ENCODE results near the gene RRP36. TPM values are rescaled to one million over a fixed set of nuclear protein-coding genes. Genes with fewer than 3 reads are reported as not detected.
"Not testable (repeated sequence)": the region's sequence is repeated elsewhere in the genome, so short reads cannot be mapped to it uniquely, and the experiment has no call there.

RRP36 gene
- polyA plus RNA-seq, 1 of the 3 experiments (the other 2 are of a cell fraction), result 60.5 TPM

GRCh38 chr6:43040542-43041257 lies 19.3 kb downstream of the RRP36 start (continued):
- TF ChIP-seq SMC3 (IDR thresholded peaks at IDR 0.05; ENCODE audit: low read depth, low read length) (no peak), FOSL2 (IDR thresholded peaks at IDR 0.05; ENCODE audit: borderline replicate concordance, low read depth) (no peak), RXRA (IDR thresholded peaks at IDR 0.05; ENCODE audit: borderline replicate concordance, low read depth) (no peak), MAX (IDR thresholded peaks at IDR 0.05; ENCODE audit: low read depth) (no peak)

GRCh38 chr6:43041475-43041874 lies 20.1 kb downstream of the RRP36 start:
- POLR2A ChIA-PET; H3K4me3 ChIP-seq (ENCODE audit: low read depth in 2 of 2, low read length in 1 of 2); H3K79me2 ChIP-seq (ENCODE audit: insufficient read depth); H3K9me3 ChIP-seq; H3K27me3 ChIP-seq (ENCODE audit: insufficient read depth); H3K9ac ChIP-seq; H3K9me2 ChIP-seq; H3K4me1 ChIP-seq (ENCODE audit: control insufficient read depth in 1 of 2, insufficient read depth in 2 of 2, low read depth in 1 of 2, low read length in 1 of 2); CTCF ChIA-PET; H3K4me2 ChIP-seq; H3K27ac ChIP-seq (ENCODE audit: low read depth in 2 of 2, low read length in 1 of 2); H2AFZ ChIP-seq (ENCODE audit: low read depth); H4K20me1 ChIP-seq (ENCODE audit: insufficient read depth); H3F3A ChIP-seq (replicated peaks; ENCODE audit: insufficient read depth); DNase-seq: not testable (repeated sequence)
- 90% methylated on average over 8 of the region's 8 CpGs for WGBS (ENCODE audit: low lambda C conversion rate)
- H3K36me3 ChIP-seq (replicated peaks in 1 of 2; ENCODE audit: control insufficient read depth in 1 of 2, insufficient read depth in 2 of 2, low read length in 1 of 2), result peaks cover 20 to 75% of the 10 kb centered on the region in 2 experiments

GRCh38 chr6:43043310-43043709 lies 21.9 kb downstream of the RRP36 start:
- no peak overlapping the region for H3K27ac ChIP-seq (ENCODE audit: low read depth in 2 of 2, low read length in 1 of 2)
- ChIA-PET POLR2A (no interaction called here), CTCF (no interaction called here)
- DNase-seq, result no peak
- no peaks in the 10 kb centered on the region for H3K79me2 ChIP-seq (ENCODE audit: insufficient read depth)
- no peaks in the 10 kb centered on the region for H4K20me1 ChIP-seq (ENCODE audit: insufficient read depth)
- TF ChIP-seq GABPA (IDR thresholded peaks at IDR 0.05; ENCODE audit: low read depth) (no peak), USF1 (IDR thresholded peaks at IDR 0.05; ENCODE audit: borderline replicate concordance, low read depth) (no peak), EZH2phosphoT487 (IDR thresholded peaks at IDR 0.05; ENCODE audit: borderline replicate concordance, low read depth) (no peak), TCF12 (IDR thresholded peaks at IDR 0.05) (no peak), TAF1 (IDR thresholded peaks at IDR 0.05; ENCODE audit: borderline replicate concordance, low read depth, low read length) (no peak)
- H2AFZ ChIP-seq (ENCODE audit: low read depth), result no peak overlapping the region
- H3K9me3 ChIP-seq, result no peaks in the 10 kb centered on the region
- H3K9me2 ChIP-seq, result no peaks in the 10 kb centered on the region
- peaks cover 19 to 75% of the 10 kb centered on the region in 2 experiments for H3K36me3 ChIP-seq (replicated peaks in 1 of 2; ENCODE audit: control insufficient read depth in 1 of 2, insufficient read depth in 2 of 2, low read length in 1 of 2)
- no peaks in the 10 kb centered on the region for H3F3A ChIP-seq (replicated peaks; ENCODE audit: insufficient read depth)
- no peaks in the 10 kb centered on the region for H3K27me3 ChIP-seq (ENCODE audit: insufficient read depth)
- 97% methylated on average over 9 of the region's 9 CpGs for WGBS (ENCODE audit: low lambda C conversion rate)
- no peak overlapping the region for H3K4me2 ChIP-seq
- no peak overlapping the region for H3K4me3 ChIP-seq (ENCODE audit: low read depth in 2 of 2, low read length in 1 of 2)
- H3K4me1 ChIP-seq (ENCODE audit: control insufficient read depth in 1 of 2, insufficient read depth in 2 of 2, low read depth in 1 of 2, low read length in 1 of 2), result no peaks in the 10 kb centered on the region
- H3K9ac ChIP-seq, result no peak overlapping the region

All from SK-N-SH (cell line).